Measurements from ENCODE around the gene SLC45A3. TPM values are rescaled to one million over a fixed set of nuclear protein-coding genes. Genes with fewer than 3 reads are reported as not detected.
A peak's percentile ranks its signal among the peaks of the same experiment; 100 is the strongest.

SLC45A3 gene
- total and polyA plus RNA-seq, 8 donors, result 1.6 to 30.1 (median 6.5) TPM

GRCh38 chr1:205687242-205687641 is 6.9 kb upstream of the SLC45A3 start:
- WGBS, 5 donors, result 63 to 86% (median 81%) methylated on average over 2 of the region's 2 CpGs
- H3K4me3 ChIP-seq, result no peak overlapping the region
- no peaks in the 10 kb centered on the region for H3K36me3 ChIP-seq
- no peaks in the 10 kb centered on the region for H3K4me1 ChIP-seq
- no peak for DNase-seq
- intact Hi-C loops (cut with DNase I; ENCODE audit: low total_unique reads), result no loop called here
- no peak overlapping the region for H3K27ac ChIP-seq
- no peaks in the 10 kb centered on the region for H3K27me3 ChIP-seq
- no peaks in the 10 kb centered on the region for H3K9me3 ChIP-seq
- TF ChIP-seq POLR2A (IDR thresholded peaks at IDR 0.05), result no peak
- TF ChIP-seq EP300 (IDR thresholded peaks at IDR 0.05), result no peak
- no peak for TF ChIP-seq CTCF (IDR thresholded peaks at IDR 0.05)
- TF ChIP-seq POLR2AphosphoS5 (IDR thresholded peaks at IDR 0.05), result no peak

DNA sequence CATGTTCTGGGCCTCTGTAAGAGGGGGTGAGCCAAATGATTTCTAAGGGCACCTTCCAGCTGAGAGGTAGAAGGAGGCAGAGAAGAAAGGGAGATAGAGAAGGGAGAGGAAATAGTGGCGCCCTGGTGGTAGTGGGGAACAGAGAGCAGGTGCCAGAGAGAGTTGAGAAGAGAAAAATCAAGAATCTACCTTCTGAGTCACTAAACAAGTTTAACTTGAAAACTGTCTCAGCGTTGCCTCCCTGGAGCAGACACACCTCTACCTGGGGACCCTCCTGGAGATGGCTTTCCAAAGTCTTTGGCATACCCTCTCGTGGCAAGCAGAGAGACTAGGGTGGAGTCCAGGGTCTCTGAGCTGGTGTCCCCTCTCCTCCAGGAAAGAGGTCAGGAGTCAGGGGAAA is 1.1 kb upstream of the SLC45A3 start:
- DNase-seq, result no peak
- 69 to 80% (median 73%) methylated on average over 3 of the region's 3 CpGs for WGBS, 5 donors
- TF ChIP-seq POLR2A (IDR thresholded peaks at IDR 0.05) (no peak), POLR2AphosphoS5 (IDR thresholded peaks at IDR 0.05) (no peak), CTCF (IDR thresholded peaks at IDR 0.05) (no peak), EP300 (IDR thresholded peaks at IDR 0.05) (no peak)
- Histone ChIP-seq H3K4me3 (no peak overlapping the region), H3K4me1 (peaks cover 18 to 41% (median 30%) of the 10 kb centered on the region in 4 donors), H3K36me3 (no peaks in the 10 kb centered on the region), H3K9me3 (no peaks in the 10 kb centered on the region), H3K27me3 (peaks cover 0 to 8% (median 0%) of the 10 kb centered on the region in 3 donors), H3K27ac (no peak overlapping the region)
- intact Hi-C loops (cut with DNase I; ENCODE audit: low total_unique reads), result no loop called here

DNA sequence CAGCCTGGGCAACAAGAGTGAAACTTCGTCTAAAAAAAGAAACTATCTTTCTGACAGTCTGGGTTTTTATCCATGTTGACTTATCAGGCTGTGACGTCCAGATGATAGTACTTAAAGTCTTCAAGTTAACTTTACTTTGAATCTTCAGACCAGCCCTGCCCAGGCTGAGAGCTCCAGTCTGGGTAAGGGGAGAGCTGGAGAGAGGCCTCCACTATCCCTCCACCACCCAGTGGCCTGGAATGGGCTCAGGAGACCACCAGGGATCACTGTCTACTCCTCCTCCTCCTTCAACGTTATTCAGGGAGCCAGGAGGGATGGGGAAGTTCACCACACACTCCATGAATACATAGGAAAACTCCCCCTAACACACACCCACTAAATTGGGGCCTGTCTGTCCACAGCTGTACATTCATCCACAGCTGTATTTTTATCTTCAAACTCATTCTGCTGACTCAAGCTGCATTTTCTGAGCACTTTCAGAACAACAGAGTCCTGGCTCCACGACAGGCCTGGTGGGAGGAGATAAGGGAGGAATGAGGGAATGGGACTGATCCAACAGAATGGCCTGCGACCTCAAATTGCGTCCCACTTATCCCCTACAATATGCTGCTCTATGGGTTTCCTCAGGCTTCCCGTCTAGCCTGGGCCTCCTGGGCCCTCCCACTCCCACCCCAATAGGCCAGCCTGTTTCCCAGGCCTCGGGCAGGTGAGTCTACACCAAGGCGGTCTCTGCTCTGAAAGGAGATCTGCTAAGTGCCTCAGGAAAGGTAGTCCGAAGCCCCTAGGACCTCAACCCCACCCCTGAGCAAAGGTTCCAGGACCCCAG is 1.8 kb downstream of the SLC45A3 start:
- intact Hi-C loops (cut with DNase I; ENCODE audit: low total_unique reads), result no loop called here
- Histone ChIP-seq H3K9me3 (no peaks in the 10 kb centered on the region), H3K4me3 (peak overlapping the region; percentile 65 to 75 (median 70)), H3K27me3 (peaks cover 0 to 8% (median 0%) of the 10 kb centered on the region in 3 donors), H3K4me1 (peaks cover 25 to 57% (median 30%) of the 10 kb centered on the region in 4 donors), H3K36me3 (no peaks in the 10 kb centered on the region), H3K27ac (peak overlapping the region; percentile 43 to 81 (median 63))
- WGBS, 5 donors, result 48 to 52% (median 49%) methylated on average over 9 to 10 of the region's 10 CpGs
- DNase-seq, result peak in 1 of 2 donors; percentile 76
- TF ChIP-seq CTCF (IDR thresholded peaks at IDR 0.05), result no peak
- no peak for TF ChIP-seq EP300 (IDR thresholded peaks at IDR 0.05)
- TF ChIP-seq POLR2A (IDR thresholded peaks at IDR 0.05), result no peak
- no peak for TF ChIP-seq POLR2AphosphoS5 (IDR thresholded peaks at IDR 0.05)

DNA sequence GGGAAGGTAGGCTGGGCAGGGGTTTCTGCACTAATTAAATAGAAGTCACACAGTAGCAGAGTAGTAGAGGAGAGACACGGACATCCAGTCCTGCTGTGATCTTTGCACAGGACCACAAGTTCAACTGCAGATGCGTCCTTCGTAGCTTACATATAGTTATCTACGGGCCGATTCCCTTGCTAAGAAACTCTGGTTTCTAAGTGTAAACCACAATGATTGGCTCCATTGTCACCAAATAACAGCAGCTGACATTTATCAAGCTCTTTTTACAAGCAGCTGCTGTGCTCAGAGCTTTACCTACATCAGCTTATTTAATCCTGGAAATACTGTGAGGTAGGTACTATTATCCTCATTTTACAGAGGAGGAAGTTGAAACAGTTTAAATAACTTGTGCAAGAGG is 3.1 kb downstream of the SLC45A3 start:
- H3K4me1 ChIP-seq, result peaks cover 25 to 71% (median 30%) of the 10 kb centered on the region in 4 donors

More for the DNA sequence above, 3.1 kb downstream of the SLC45A3 start:
- Histone ChIP-seq H3K9me3 (no peaks in the 10 kb centered on the region), H3K27me3 (peaks cover 0 to 8% (median 0%) of the 10 kb centered on the region in 3 donors), H3K36me3 (no peaks in the 10 kb centered on the region), H3K4me3 (no peak overlapping the region), H3K27ac (peak overlapping the region in 2 of 5 donors; percentile 43 to 77)
- WGBS, 5 donors, result 53 to 70% (median 57%) methylated on average over 5 of the region's 5 CpGs
- intact Hi-C loops (cut with DNase I; ENCODE audit: low total_unique reads), result no loop called here
- TF ChIP-seq POLR2AphosphoS5 (IDR thresholded peaks at IDR 0.05) (no peak), POLR2A (IDR thresholded peaks at IDR 0.05) (no peak), CTCF (IDR thresholded peaks at IDR 0.05) (no peak), EP300 (IDR thresholded peaks at IDR 0.05) (no peak)
- DNase-seq, result no peak

Measured in stomach (tissue), 9 donors.